ENCODE results near the gene ESRRB.

ESRRB gene

DNA sequence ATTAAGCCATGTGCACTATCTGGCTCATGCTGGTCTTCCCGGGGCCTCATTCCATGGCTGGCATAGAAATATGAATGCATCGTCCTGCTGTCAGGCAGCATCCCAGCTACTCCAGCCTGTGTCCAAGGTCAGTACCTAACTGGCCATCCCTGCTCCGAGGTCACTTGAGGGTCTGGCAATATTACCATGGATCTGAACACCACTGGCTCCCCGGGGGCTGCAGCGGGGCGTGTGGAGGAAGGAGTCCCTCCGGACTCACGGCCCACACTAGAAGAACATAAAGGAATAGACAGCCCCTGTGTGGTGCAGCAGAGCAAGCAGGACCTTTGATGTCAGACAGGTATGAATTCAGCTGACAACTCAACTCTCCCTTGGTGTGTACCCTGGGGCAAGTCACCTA lies 19.2 kb downstream of the ESRRB start:
- Histone ChIP-seq H4K20me1 (ENCODE audit: insufficient read depth, low read length) (no peaks in the 10 kb centered on the region), H3K4me1 (ENCODE audit: insufficient read depth, low read length, severe bottlenecking) (no peaks in the 10 kb centered on the region), H3K27me3 (ENCODE audit: insufficient read depth, low read length) (0 out of 2 replicates have a peak, but pooled peaks cover 3% of the 10 kb centered on the region), H3K27ac (ENCODE audit: low read depth, low read length, poor library complexity, severe bottlenecking) (no peak overlapping the region), H3K36me3 (ENCODE audit: insufficient read depth, low read length) (no peaks in the 10 kb centered on the region), H3K4me2 (ENCODE audit: low read length) (no peak overlapping the region), H3K9me3 (ENCODE audit: low read length) (no peaks in the 10 kb centered on the region), H3F3A (ENCODE audit: insufficient read depth, low read length) (no peaks in the 10 kb centered on the region), H2AFZ (ENCODE audit: low read length) (no peak overlapping the region), H3K4me3 (ENCODE audit: low read depth, low read length, poor library complexity, severe bottlenecking) (no peak overlapping the region), H3K79me2 (ENCODE audit: insufficient read depth, low read length) (no peaks in the 10 kb centered on the region), H3K9ac (ENCODE audit: low read length) (no peak overlapping the region), H3K9me2 (ENCODE audit: low read depth, low read length) (no peaks in the 10 kb centered on the region)
- TF ChIP-seq EZH2 (IDR thresholded peaks at IDR 0.05; ENCODE audit: borderline replicate concordance, low read length), result no peak
- TF ChIP-seq, protein P1, sequence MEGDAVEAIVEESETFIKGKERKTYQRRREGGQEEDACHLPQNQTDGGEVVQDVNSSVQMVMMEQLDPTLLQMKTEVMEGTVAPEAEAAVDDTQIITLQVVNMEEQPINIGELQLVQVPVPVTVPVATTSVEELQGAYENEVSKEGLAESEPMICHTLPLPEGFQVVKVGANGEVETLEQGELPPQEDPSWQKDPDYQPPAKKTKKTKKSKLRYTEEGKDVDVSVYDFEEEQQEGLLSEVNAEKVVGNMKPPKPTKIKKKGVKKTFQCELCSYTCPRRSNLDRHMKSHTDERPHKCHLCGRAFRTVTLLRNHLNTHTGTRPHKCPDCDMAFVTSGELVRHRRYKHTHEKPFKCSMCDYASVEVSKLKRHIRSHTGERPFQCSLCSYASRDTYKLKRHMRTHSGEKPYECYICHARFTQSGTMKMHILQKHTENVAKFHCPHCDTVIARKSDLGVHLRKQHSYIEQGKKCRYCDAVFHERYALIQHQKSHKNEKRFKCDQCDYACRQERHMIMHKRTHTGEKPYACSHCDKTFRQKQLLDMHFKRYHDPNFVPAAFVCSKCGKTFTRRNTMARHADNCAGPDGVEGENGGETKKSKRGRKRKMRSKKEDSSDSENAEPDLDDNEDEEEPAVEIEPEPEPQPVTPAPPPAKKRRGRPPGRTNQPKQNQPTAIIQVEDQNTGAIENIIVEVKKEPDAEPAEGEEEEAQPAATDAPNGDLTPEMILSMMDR (IDR thresholded peaks at IDR 0.05; ENCODE audit: low read length), result no peak

GRCh38 chr14:76396714-76397187 lies 20.8 kb downstream of the ESRRB start:
- TF ChIP-seq, protein P1 (IDR thresholded peaks at IDR 0.05; ENCODE audit: low read length), result no peak
- TF ChIP-seq EZH2 (IDR thresholded peaks at IDR 0.05; ENCODE audit: borderline replicate concordance, low read length), result no peak
- Histone ChIP-seq H3K9me3 (ENCODE audit: low read length) (no peaks in the 10 kb centered on the region), H3K9ac (ENCODE audit: low read length) (no peak overlapping the region), H3K36me3 (ENCODE audit: insufficient read depth, low read length) (no peaks in the 10 kb centered on the region), H3K27ac (ENCODE audit: low read depth, low read length, poor library complexity, severe bottlenecking) (no peak overlapping the region), H3K79me2 (ENCODE audit: insufficient read depth, low read length) (no peaks in the 10 kb centered on the region), H3K27me3 (ENCODE audit: insufficient read depth, low read length) (0 out of 2 replicates have a peak, but pooled peaks cover 3% of the 10 kb centered on the region), H2AFZ (ENCODE audit: low read length) (no peak overlapping the region), H3K4me3 (ENCODE audit: low read depth, low read length, poor library complexity, severe bottlenecking) (no peak overlapping the region), H4K20me1 (ENCODE audit: insufficient read depth, low read length) (no peaks in the 10 kb centered on the region), H3F3A (ENCODE audit: insufficient read depth, low read length) (no peaks in the 10 kb centered on the region), H3K4me1 (ENCODE audit: insufficient read depth, low read length, severe bottlenecking) (no peaks in the 10 kb centered on the region), H3K9me2 (ENCODE audit: low read depth, low read length) (no peaks in the 10 kb centered on the region), H3K4me2 (ENCODE audit: low read length) (no peak overlapping the region)

DNA sequence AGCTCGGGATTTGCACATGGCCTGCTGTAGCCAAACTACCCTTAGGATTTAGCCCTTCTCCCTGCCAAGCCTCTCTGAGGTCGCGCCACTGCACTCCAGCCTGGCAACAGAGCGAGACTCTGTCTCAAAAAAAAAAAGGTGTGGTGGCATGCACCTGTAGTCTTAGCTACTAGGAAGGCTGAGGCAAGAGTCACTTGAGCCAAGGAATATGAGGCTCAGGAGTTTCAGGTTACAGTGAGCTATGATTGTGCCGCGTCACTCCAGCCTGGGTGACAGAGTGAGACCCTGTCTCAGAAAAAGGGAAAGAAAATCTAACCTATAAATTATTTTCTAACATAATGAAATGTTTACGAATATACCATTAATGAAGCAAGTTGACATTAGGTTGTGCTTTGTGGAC lies 29.7 kb downstream of the ESRRB start:
- H3K4me1 ChIP-seq (ENCODE audit: insufficient read depth, low read length, severe bottlenecking), result no peaks in the 10 kb centered on the region
- H3K9me2 ChIP-seq (ENCODE audit: low read depth, low read length), result no peaks in the 10 kb centered on the region
- H3K9me3 ChIP-seq (ENCODE audit: low read length), result no peaks in the 10 kb centered on the region
- TF ChIP-seq, protein P1 (IDR thresholded peaks at IDR 0.05; ENCODE audit: low read length), result no peak
- TF ChIP-seq EZH2 (IDR thresholded peaks at IDR 0.05; ENCODE audit: borderline replicate concordance, low read length), result no peak
- no peaks in the 10 kb centered on the region for H3K36me3 ChIP-seq (ENCODE audit: insufficient read depth, low read length)
- H3K79me2 ChIP-seq (ENCODE audit: insufficient read depth, low read length), result no peaks in the 10 kb centered on the region
- no peak overlapping the region for H3K9ac ChIP-seq (ENCODE audit: low read length)
- no peaks in the 10 kb centered on the region for H4K20me1 ChIP-seq (ENCODE audit: insufficient read depth, low read length)
- no peak overlapping the region for H2AFZ ChIP-seq (ENCODE audit: low read length)
- H3K4me2 ChIP-seq (ENCODE audit: low read length), result no peak overlapping the region
- no peak overlapping the region for H3K4me3 ChIP-seq (ENCODE audit: low read depth, low read length, poor library complexity, severe bottlenecking)
- H3K27ac ChIP-seq (ENCODE audit: low read depth, low read length, poor library complexity, severe bottlenecking), result no peak overlapping the region
- no peaks in the 10 kb centered on the region for H3F3A ChIP-seq (ENCODE audit: insufficient read depth, low read length)
- no peaks in the 10 kb centered on the region for H3K27me3 ChIP-seq (ENCODE audit: insufficient read depth, low read length)

Data from OCI-LY1 (cell line).